Liver (tissue), 9 donors: ENCODE measurements around the gene CRYGS. TPM values are rescaled to one million over a fixed set of nuclear protein-coding genes. Genes with fewer than 3 reads are reported as not detected.

Experiments used
- DNase-seq: peaks from one replicate; pipeline ENCODE4 v3.0.0-alpha.2; 2017; ENCODE audit warnings: low spot score
- H3K27ac ChIP-seq, 2 donors: one replicate each; pipeline ENCODE4 v1.7.0; 2013; ENCODE audit warnings: inconsistent platforms in 2 of 2, low read length in 2 of 2, control low read depth in 1 of 2, low read depth in 1 of 2, mild to moderate bottlenecking in 1 of 2
- H3K27me3 ChIP-seq, 4 donors: one replicate each; pipeline versions ENCODE4 v1.6.1 to v1.7.0; 2013; ENCODE audit warnings: low read length in 3 of 4, inconsistent platforms in 1 of 4, mild to moderate bottlenecking in 1 of 4, moderate library complexity in 1 of 4; ENCODE audit not compliant: control insufficient read depth in 4 of 4, insufficient read depth in 4 of 4
- H3K36me3 ChIP-seq, 4 donors: one replicate each; pipeline versions ENCODE4 v1.6.1 to v1.7.0; 2013; ENCODE audit warnings: low read length in 3 of 4, mild to moderate bottlenecking in 3 of 4, low read depth in 1 of 4, moderate library complexity in 1 of 4; ENCODE audit not compliant: control insufficient read depth in 4 of 4, insufficient read depth in 3 of 4
- H3K4me1 ChIP-seq, 4 donors: one replicate each; pipeline versions ENCODE4 v1.6.1 to v1.7.0; 2013; ENCODE audit warnings: low read length in 3 of 4, mild to moderate bottlenecking in 3 of 4, moderate library complexity in 1 of 4; ENCODE audit not compliant: control insufficient read depth in 4 of 4, insufficient read depth in 4 of 4
- H3K4me3 ChIP-seq, 3 donors: one replicate each; pipeline versions ENCODE4 v1.6.1 to v1.7.0; 2013; ENCODE audit warnings: low read length in 3 of 3, control low read depth in 1 of 3, low read depth in 1 of 3, mild to moderate bottlenecking in 1 of 3
- H3K9ac ChIP-seq, 2 donors: one replicate each; pipeline ENCODE4 v1.7.0; 2013; ENCODE audit warnings: low read length in 2 of 2, mild to moderate bottlenecking in 2 of 2, moderate library complexity in 2 of 2, control low read depth in 1 of 2, low read depth in 1 of 2
- H3K9me3 ChIP-seq, 4 donors: one replicate each; pipeline versions ENCODE4 v1.6.1 to v1.7.0; 2013; ENCODE audit warnings: low read length in 3 of 4; ENCODE audit not compliant: control insufficient read depth in 4 of 4
- CTCF ChIP-seq: fragments of 150-350 bp; IDR thresholded peaks from 2 replicates; pipeline ENCODE4 v1.5.1; 2017; ENCODE audit warnings: improper control_type of control experiment, low read depth, low read length; ENCODE audit not compliant: missing input control
- EGR1 ChIP-seq, 2 donors: IDR thresholded peaks; 2 replicates each; pipeline ENCODE4 v1.6.1; 2016 to 2018; ENCODE audit warnings: antibody characterized with exemption in 2 of 2, low read depth in 2 of 2
- FOXA1 ChIP-seq: IDR thresholded peaks from 2 replicates; pipeline ENCODE4 v1.6.1; 2016; ENCODE audit warnings: antibody characterized with exemption
- FOXA2 ChIP-seq: IDR thresholded peaks from 2 replicates; pipeline ENCODE4 v1.6.1; 2016; ENCODE audit warnings: antibody characterized with exemption
- GABPA ChIP-seq, 2 donors: IDR thresholded peaks in 1 of 2; conservative IDR thresholded peaks in 1 of 2; 2 replicates each; pipeline ENCODE4 v1.6.1; 2016; ENCODE audit warnings: antibody characterized with exemption in 2 of 2, mild to moderate bottlenecking in 1 of 2, moderate library complexity in 1 of 2
- HNF4A ChIP-seq, 2 donors: conservative IDR thresholded peaks; 2 replicates each; pipeline ENCODE4 v1.6.1; 2016; ENCODE audit warnings: antibody characterized with exemption in 2 of 2, mild to moderate bottlenecking in 2 of 2
- HNF4G ChIP-seq: IDR thresholded peaks from 2 replicates; pipeline ENCODE4 v1.6.1; 2016; ENCODE audit warnings: antibody characterized with exemption
- JUND ChIP-seq, 2 donors: IDR thresholded peaks; 2 replicates each; pipeline ENCODE4 v1.6.1; 2016; ENCODE audit warnings: antibody characterized with exemption in 2 of 2
- NR2F2 ChIP-seq: IDR thresholded peaks from 2 replicates; pipeline ENCODE4 v1.6.1; 2016; ENCODE audit warnings: antibody characterized with exemption
- RAD21 ChIP-seq, 2 donors: IDR thresholded peaks; 2 replicates each; pipeline ENCODE4 v1.6.1; 2016; ENCODE audit warnings: antibody characterized with exemption in 2 of 2, mild to moderate bottlenecking in 2 of 2
- RXRA ChIP-seq, 2 donors: IDR thresholded peaks; 2 replicates each; pipeline ENCODE4 v1.6.1; 2017 to 2018; ENCODE audit warnings: antibody characterized with exemption in 2 of 2, mild to moderate bottlenecking in 1 of 2
- TAF1 ChIP-seq: conservative IDR thresholded peaks from 2 replicates; pipeline ENCODE4 v1.6.1; 2016; ENCODE audit warnings: antibody characterized with exemption, mild to moderate bottlenecking
- YY1 ChIP-seq: IDR thresholded peaks from 2 replicates; pipeline ENCODE4 v1.6.1; 2016; ENCODE audit warnings: antibody characterized with exemption, mild to moderate bottlenecking
- ZBTB33 ChIP-seq: IDR thresholded peaks from 2 replicates; pipeline ENCODE4 v1.6.1; 2016; ENCODE audit warnings: antibody characterized with exemption
- WGBS: extraction: QIAGEN DNeasy Blood & Tissue Kit; methylation state at CpG from one replicate; pipeline ENCODE4 v1.1.7; 2013; 5-methylcytosine and 5-hydroxymethylcytosine counted together
- polyA plus RNA-seq, 2 donors: library from polyadenylated mRNA; stranded (reverse) in 1 of 2; unstranded in 1 of 2; fragments of 200-250 nt in 1 of 2; fragments of >200 nt in 1 of 2; fragmentation: Nextera tagmentation in 1 of 2; extraction: Ambion mirVana in 1 of 2; gene quantifications; one replicate each; pipeline versions ENCODE4 v1.2.1 to v1.2.3, GENCODE V29; 2013 to 2015
- total RNA-seq, 2 donors: library from RNA; depleted of rRNA; stranded (reverse); fragments of >200 nt; gene quantifications; one replicate each; pipeline ENCODE4 v1.2.3, GENCODE V29; 2014
- TF ChIP-seq, protein P1 (sequence below): IDR thresholded peaks from 2 replicates; pipeline ENCODE4 v1.6.1; 2016; ENCODE audit warnings: antibody characterized with exemption, mild to moderate bottlenecking
- TF ChIP-seq, protein P2 (sequence below): IDR thresholded peaks from 2 replicates; pipeline ENCODE4 v1.6.1; 2016; ENCODE audit warnings: antibody characterized with exemption
- TF ChIP-seq, protein P3 (sequence below): IDR thresholded peaks from 2 replicates; pipeline ENCODE4 v1.6.1; 2016; ENCODE audit warnings: antibody characterized with exemption
- donor health status: healthy.
- donor health status: healthy.
- donor health status: healthy.
- donor health status: healthy.
- donor health status: healthy.

CRYGS gene
- total and polyA plus RNA-seq, 4 donors = 0.53 to 3.6 (median 1.2) TPM

DNA sequence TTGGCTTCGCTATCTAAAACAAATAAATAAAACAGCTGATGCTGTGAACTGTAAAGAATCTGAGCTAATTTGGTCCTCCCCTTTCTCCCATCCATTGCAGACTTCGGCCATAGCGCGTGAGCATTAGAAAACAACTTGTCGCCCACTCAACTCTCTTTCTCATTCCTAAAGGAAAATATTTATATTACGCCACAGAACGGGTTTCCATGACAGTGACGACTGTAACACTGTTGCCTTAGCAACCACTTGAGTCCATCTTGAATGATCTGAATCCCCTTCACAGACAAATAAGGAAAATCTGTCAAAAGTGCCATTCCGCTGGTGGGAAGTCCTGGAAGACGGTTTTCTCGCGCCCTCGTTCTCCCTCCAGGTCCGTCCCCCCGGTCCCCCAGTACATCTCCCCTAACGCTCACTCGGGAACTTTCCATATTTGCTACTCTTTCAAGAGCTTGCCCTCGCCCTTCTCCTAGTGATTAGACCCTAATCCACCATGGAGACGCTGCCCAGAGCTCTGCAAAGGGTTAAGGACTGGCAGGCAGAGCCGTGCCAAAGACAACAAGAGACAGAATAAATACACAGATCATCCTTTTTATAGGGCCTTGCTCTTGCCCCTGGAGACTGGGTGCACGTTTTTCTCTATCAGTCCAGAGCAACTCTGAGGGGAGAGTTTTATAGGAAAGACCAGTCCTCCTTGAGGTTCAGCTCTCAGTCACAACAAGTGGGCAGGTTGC, 50.5 kb downstream of the CRYGS start:
- Histone ChIP-seq H3K9me3 (no peaks in the 10 kb centered on the region), H3K27ac (no peak overlapping the region), H3K9ac (no peak overlapping the region), H3K36me3 (no peaks in the 10 kb centered on the region), H3K4me1 (peaks cover 0 to 3% (median under 1%) of the 10 kb centered on the region in 4 donors), H3K27me3 (no peaks in the 10 kb centered on the region), H3K4me3 (no peak overlapping the region)
- WGBS = 77% methylated on average over 21 of the region's 21 CpGs
- TF ChIP-seq TAF1 (no peak), GABPA (IDR thresholded peaks at IDR 0.05 in 1 of 2, conservative IDR thresholded peaks at IDR 0.05 in 1 of 2) (no peak), FOXA2 (no peak), CTCF (no peak), RAD21 (IDR thresholded peaks at IDR 0.05) (no peak), JUND (IDR thresholded peaks at IDR 0.05) (no peak)
- TF ChIP-seq, protein P1, sequence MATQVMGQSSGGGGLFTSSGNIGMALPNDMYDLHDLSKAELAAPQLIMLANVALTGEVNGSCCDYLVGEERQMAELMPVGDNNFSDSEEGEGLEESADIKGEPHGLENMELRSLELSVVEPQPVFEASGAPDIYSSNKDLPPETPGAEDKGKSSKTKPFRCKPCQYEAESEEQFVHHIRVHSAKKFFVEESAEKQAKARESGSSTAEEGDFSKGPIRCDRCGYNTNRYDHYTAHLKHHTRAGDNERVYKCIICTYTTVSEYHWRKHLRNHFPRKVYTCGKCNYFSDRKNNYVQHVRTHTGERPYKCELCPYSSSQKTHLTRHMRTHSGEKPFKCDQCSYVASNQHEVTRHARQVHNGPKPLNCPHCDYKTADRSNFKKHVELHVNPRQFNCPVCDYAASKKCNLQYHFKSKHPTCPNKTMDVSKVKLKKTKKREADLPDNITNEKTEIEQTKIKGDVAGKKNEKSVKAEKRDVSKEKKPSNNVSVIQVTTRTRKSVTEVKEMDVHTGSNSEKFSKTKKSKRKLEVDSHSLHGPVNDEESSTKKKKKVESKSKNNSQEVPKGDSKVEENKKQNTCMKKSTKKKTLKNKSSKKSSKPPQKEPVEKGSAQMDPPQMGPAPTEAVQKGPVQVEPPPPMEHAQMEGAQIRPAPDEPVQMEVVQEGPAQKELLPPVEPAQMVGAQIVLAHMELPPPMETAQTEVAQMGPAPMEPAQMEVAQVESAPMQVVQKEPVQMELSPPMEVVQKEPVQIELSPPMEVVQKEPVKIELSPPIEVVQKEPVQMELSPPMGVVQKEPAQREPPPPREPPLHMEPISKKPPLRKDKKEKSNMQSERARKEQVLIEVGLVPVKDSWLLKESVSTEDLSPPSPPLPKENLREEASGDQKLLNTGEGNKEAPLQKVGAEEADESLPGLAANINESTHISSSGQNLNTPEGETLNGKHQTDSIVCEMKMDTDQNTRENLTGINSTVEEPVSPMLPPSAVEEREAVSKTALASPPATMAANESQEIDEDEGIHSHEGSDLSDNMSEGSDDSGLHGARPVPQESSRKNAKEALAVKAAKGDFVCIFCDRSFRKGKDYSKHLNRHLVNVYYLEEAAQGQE = no peak
- TF ChIP-seq, protein P2, sequence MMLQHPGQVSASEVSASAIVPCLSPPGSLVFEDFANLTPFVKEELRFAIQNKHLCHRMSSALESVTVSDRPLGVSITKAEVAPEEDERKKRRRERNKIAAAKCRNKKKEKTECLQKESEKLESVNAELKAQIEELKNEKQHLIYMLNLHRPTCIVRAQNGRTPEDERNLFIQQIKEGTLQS = no peak
- TF ChIP-seq, protein P3, sequence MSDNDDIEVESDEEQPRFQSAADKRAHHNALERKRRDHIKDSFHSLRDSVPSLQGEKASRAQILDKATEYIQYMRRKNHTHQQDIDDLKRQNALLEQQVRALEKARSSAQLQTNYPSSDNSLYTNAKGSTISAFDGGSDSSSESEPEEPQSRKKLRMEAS = no peak
- no peak for DNase-seq

- H3K4me1 ChIP-seq = peaks cover 0 to 3% (median under 1%) of the 10 kb centered on the region in 4 donors
- 48% methylated on average over 4 of the region's 4 CpGs for WGBS
- no peak overlapping the region for H3K4me3 ChIP-seq
- no peak overlapping the region for H3K9ac ChIP-seq
- TF ChIP-seq JUND (IDR thresholded peaks at IDR 0.05) (no peak), YY1 (no peak), ZBTB33 (no peak), GABPA (IDR thresholded peaks at IDR 0.05 in 1 of 2, conservative IDR thresholded peaks at IDR 0.05 in 1 of 2) (no peak), FOXA1 (no peak), FOXA2 (no peak), EGR1 (IDR thresholded peaks at IDR 0.05; ENCODE audit: low read depth in 2 of 2) (no peak), NR2F2 (no peak), HNF4A (conservative IDR thresholded peaks at IDR 0.05) (no peak), HNF4G (no peak), TAF1 (no peak), RXRA (IDR thresholded peaks at IDR 0.05) (no peak), RAD21 (IDR thresholded peaks at IDR 0.05) (no peak)
- TF ChIP-seq, protein P1 = no peak
- TF ChIP-seq, protein P3 = no peak
- TF ChIP-seq, protein P2 = no peak
- no peaks in the 10 kb centered on the region for H3K36me3 ChIP-seq
- H3K27me3 ChIP-seq = no peaks in the 10 kb centered on the region
- no peak for DNase-seq
- H3K9me3 ChIP-seq = no peaks in the 10 kb centered on the region
- no peak overlapping the region for H3K27ac ChIP-seq
These were observed 51.7 kb downstream of the CRYGS start for GRCh38 chr3:186492385-186492984.
